ENCODE results near the gene SGTA. TPM values are rescaled to one million over a fixed set of nuclear protein-coding genes. Genes with fewer than 3 reads are reported as not detected.
A peak's percentile ranks its signal among the peaks of the same experiment; 100 is the strongest.

SGTA gene
- total RNA-seq, 1 experiment from 2014 or later, result 109 TPM

GRCh38 chr19:2739602-2740313 is 43.3 kb downstream of the SGTA start, which contains the start of gene SLC39A3:
SLC39A3 (minus strand) TSS chr19:2740017; CDS start chr19:2737257, 2,760 bp downstream.
- ChIA-PET POLR2A (interaction anchor here (0.9 kb wide), 1 partner anchor 17 kb away, joined by 3 read pairs; no protein-coding TSS in a partner anchor), CTCF (interaction anchor here (1.1 kb wide), 1 partner anchor 91 kb away, joined by 6 read pairs; no protein-coding TSS in a partner anchor)
- TF ChIP-seq CTCF (IDR thresholded peaks at IDR 0.05 in 2 of 3, conservative IDR thresholded peaks at IDR 0.05 in 1 of 3; ENCODE audit: borderline replicate concordance in 1 of 3, insufficient read depth in 1 of 3, low read depth in 2 of 3, low read length in 2 of 3) (no peak), ZBTB33 (IDR thresholded peaks at IDR 0.05; ENCODE audit: extremely low read depth, insufficient replicate concordance, low read length) (peak; percentile 42), ELF1 (IDR thresholded peaks at IDR 0.05; ENCODE audit: borderline replicate concordance, low read depth) (no peak; the same call in 1 of the 2 replicates), RAD21 (IDR thresholded peaks at IDR 0.05; ENCODE audit: low read depth) (no peak), CBX3 (IDR thresholded peaks at IDR 0.05; ENCODE audit: low read depth) (peak; percentile 99), YY1 (IDR thresholded peaks at IDR 0.05; ENCODE audit: extremely low read depth, insufficient replicate concordance, low read depth, low read length) (peak; percentile 82), JUND (IDR thresholded peaks at IDR 0.05) (no peak), ATF3 (IDR thresholded peaks at IDR 0.05) (no peak), ZFX (IDR thresholded peaks at IDR 0.05) (peak; percentile 61; the same call in 1 of the 2 replicates), SP1 (IDR thresholded peaks at IDR 0.05; ENCODE audit: low read depth) (peak; percentile 97), SRF (IDR thresholded peaks at IDR 0.05; ENCODE audit: low read depth) (no peak; the same call in 1 of the 2 replicates), POLR2AphosphoS5 (IDR thresholded peaks at IDR 0.05; ENCODE audit: low read depth, low read length) (peak; percentile 53), FOSL1 (IDR thresholded peaks at IDR 0.05; ENCODE audit: low read depth) (no peak; the same call in 1 of the 2 replicates), EZH2 (IDR thresholded peaks at IDR 0.05) (no peak), TCF7L2 (IDR thresholded peaks at IDR 0.05; ENCODE audit: borderline replicate concordance, extremely low read depth, insufficient read depth, insufficient read length) (peak; percentile 39), EGR1 (IDR thresholded peaks at IDR 0.05; ENCODE audit: low read depth) (peak; percentile 72)
- TF ChIP-seq, protein P1, sequence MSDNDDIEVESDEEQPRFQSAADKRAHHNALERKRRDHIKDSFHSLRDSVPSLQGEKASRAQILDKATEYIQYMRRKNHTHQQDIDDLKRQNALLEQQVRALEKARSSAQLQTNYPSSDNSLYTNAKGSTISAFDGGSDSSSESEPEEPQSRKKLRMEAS (IDR thresholded peaks at IDR 0.05), result peak; percentile 78; the same call in 1 of the 2 replicates
- TF ChIP-seq, protein P2, sequence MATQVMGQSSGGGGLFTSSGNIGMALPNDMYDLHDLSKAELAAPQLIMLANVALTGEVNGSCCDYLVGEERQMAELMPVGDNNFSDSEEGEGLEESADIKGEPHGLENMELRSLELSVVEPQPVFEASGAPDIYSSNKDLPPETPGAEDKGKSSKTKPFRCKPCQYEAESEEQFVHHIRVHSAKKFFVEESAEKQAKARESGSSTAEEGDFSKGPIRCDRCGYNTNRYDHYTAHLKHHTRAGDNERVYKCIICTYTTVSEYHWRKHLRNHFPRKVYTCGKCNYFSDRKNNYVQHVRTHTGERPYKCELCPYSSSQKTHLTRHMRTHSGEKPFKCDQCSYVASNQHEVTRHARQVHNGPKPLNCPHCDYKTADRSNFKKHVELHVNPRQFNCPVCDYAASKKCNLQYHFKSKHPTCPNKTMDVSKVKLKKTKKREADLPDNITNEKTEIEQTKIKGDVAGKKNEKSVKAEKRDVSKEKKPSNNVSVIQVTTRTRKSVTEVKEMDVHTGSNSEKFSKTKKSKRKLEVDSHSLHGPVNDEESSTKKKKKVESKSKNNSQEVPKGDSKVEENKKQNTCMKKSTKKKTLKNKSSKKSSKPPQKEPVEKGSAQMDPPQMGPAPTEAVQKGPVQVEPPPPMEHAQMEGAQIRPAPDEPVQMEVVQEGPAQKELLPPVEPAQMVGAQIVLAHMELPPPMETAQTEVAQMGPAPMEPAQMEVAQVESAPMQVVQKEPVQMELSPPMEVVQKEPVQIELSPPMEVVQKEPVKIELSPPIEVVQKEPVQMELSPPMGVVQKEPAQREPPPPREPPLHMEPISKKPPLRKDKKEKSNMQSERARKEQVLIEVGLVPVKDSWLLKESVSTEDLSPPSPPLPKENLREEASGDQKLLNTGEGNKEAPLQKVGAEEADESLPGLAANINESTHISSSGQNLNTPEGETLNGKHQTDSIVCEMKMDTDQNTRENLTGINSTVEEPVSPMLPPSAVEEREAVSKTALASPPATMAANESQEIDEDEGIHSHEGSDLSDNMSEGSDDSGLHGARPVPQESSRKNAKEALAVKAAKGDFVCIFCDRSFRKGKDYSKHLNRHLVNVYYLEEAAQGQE (IDR thresholded peaks at IDR 0.05; ENCODE audit: low read depth), result no peak; the same call in none of the 2 replicates

More at GRCh38 chr19:2739602-2740313, 43.3 kb downstream of the SGTA start, which contains the start of gene SLC39A3:
- intact Hi-C loops (cut with micrococcal nuclease), result no loop called here
- H3K9me3 ChIP-seq (ENCODE audit: control insufficient read depth in 1 of 2, insufficient read depth in 1 of 2, low read depth in 1 of 2, low read length in 2 of 2), result peaks cover 0 to 6% of the 10 kb centered on the region in 2 experiments; a peak in 1 of 4 replicates
- peak within 1 kb of the TSS; percentile 79 for H3K4me2 ChIP-seq (ENCODE audit: low read length)
- RAD21 ChIA-PET (ENCODE audit: low non-redundant PET in 1 of 2, low total read pairs in 2 of 2, uncharacterized antibody in 2 of 2, unreplicated experiment in 2 of 2), result no interaction called here
- no peaks in the 10 kb centered on the region for H4K20me1 ChIP-seq (ENCODE audit: insufficient read depth)
- peaks cover 21% of the 10 kb centered on the region for H3K79me2 ChIP-seq (ENCODE audit: insufficient read depth, low read length)
- H3K4me1 ChIP-seq (ENCODE audit: control insufficient read depth in 1 of 2, insufficient read depth in 2 of 2, low read length in 2 of 2), result peaks cover 0 to 3% of the 10 kb centered on the region in 2 experiments; a peak in 1 of 4 replicates
- peak within 1 kb of the TSS; percentile 44 for H3K27ac ChIP-seq (ENCODE audit: low read depth, low read length)
- ATAC-seq (peak; percentile 99), DNase-seq (ENCODE audit: low read depth, low spot score) (peak; percentile 97)
- H3K9me2 ChIP-seq (ENCODE audit: insufficient read depth), result no peaks in the 10 kb centered on the region
- no peak within 1 kb of the TSS for H2AFZ ChIP-seq (ENCODE audit: low read depth, low read length, poor library complexity, severe bottlenecking)
- H3K9ac ChIP-seq (ENCODE audit: low read length), result peak within 1 kb of the TSS; percentile 66
- H3K36me3 ChIP-seq (ENCODE audit: control insufficient read depth in 1 of 2, insufficient read depth in 2 of 2, low read length in 2 of 2), result peaks cover 3 to 17% of the 10 kb centered on the region in 2 experiments
- peak within 1 kb of the TSS; percentile 95 to 96 for H3K4me3 ChIP-seq (replicated peaks in 1 of 2; ENCODE audit: low read depth in 1 of 2, low read length in 2 of 2)
- H3K27me3 ChIP-seq (ENCODE audit: insufficient read depth, low read length), result peaks cover 8% of the 10 kb centered on the region
- BruUV-seq (replicated peaks), result no TSS peak

All from HCT116 (cell line).